H1 (cell line): ENCODE results near the gene PRPF38A. TPM values are rescaled to one million over a fixed set of nuclear protein-coding genes. Genes with fewer than 3 reads are reported as not detected.

Experiments
- ASH2L ChIP-seq: fragments of 200-600, 300-600 bp; sonication (generic); IDR thresholded peaks from one replicate; pipeline ENCODE4 v1.7.1; 2017; ENCODE audit warnings: low read length
- CBX5 ChIP-seq: fragments of 300-800, 300-1000 bp; sonication (generic); IDR thresholded peaks from 2 replicates; pipeline ENCODE4 v1.7.1; 2016; ENCODE audit warnings: antibody characterized with exemption, low read length, low read depth
- CEBPB ChIP-seq: IDR thresholded peaks from 2 replicates; pipeline ENCODE4 v1.6.1; 2012; ENCODE audit warnings: low read depth, low read length
- CREB1 ChIP-seq: IDR thresholded peaks from 2 replicates; pipeline ENCODE4 v1.6.1; 2012; ENCODE audit warnings: inconsistent platforms
- CTBP2 ChIP-seq: IDR thresholded peaks from 2 replicates; pipeline ENCODE4 v1.7.0; 2011; ENCODE audit warnings: borderline replicate concordance, mild to moderate bottlenecking, moderate library complexity, mixed read lengths, low read length; ENCODE audit not compliant: insufficient read depth, insufficient read length
- POLR2AphosphoS5 ChIP-seq: IDR thresholded peaks from 2 replicates; pipeline ENCODE4 v1.6.1; 2011; ENCODE audit warnings: low read depth, low read length
- SAP30 ChIP-seq: fragments of 300-600 bp; sonication (generic); IDR thresholded peaks from 2 replicates; pipeline ENCODE4 v1.7.1; 2012; ENCODE audit warnings: low read length, moderate library complexity, mild to moderate bottlenecking, inconsistent platforms; ENCODE audit not compliant: insufficient read depth, insufficient replicate concordance
- SIRT6 ChIP-seq: IDR thresholded peaks from one replicate; pipeline ENCODE4 v1.7.1; 2012; ENCODE audit warnings: low read length, inconsistent platforms
- SIX5 ChIP-seq: IDR thresholded peaks from 2 replicates; pipeline ENCODE4 v1.6.1; 2011; ENCODE audit warnings: mild to moderate bottlenecking, low read depth, low read length
- SP2 ChIP-seq: IDR thresholded peaks from 2 replicates; pipeline ENCODE4 v1.6.1; 2012; ENCODE audit warnings: mild to moderate bottlenecking, low read length, inconsistent platforms
- SP4 ChIP-seq: IDR thresholded peaks from 2 replicates; pipeline ENCODE4 v1.6.1; 2012; ENCODE audit warnings: low read length, inconsistent platforms
- SUZ12 ChIP-seq: fragments of 200-600 bp; sonication (generic); IDR thresholded peaks from 2 replicates; pipeline ENCODE4 v1.6.1; 2012; ENCODE audit warnings: mild to moderate bottlenecking, inconsistent platforms, low read length, moderate library complexity, mixed read lengths
- polyA plus RNA-seq, 7 experiments: library from polyadenylated mRNA; depleted of rRNA in 3 of 7; stranded (reverse) in 5 of 7; unstranded in 2 of 7; fragments of >200 nt in 5 of 7; fragments of 200-250 nt in 2 of 7; gene quantifications; 1 replicate in 5 of 7; 2 replicates in 1 of 7; 4 replicates in 1 of 7; pipeline versions ENCODE4 v1.2.1 to v1.2.3, GENCODE V29; 2011 to 2013; ENCODE audit warnings: missing spikeins in 2 of 7, mixed read lengths in 2 of 7
- total RNA-seq: library from RNA; stranded (reverse); fragmentation: NEBNext Ultra II Directional; extraction: Animal tissue kit (Norgen Biotek cat#: 25700); gene quantifications from 2 replicates; pipeline ENCODE4 v1.2.1, GENCODE V29; 2021
- TF ChIP-seq, protein P1 (sequence below): fragments of 300-600 bp; sonication (generic); IDR thresholded peaks from 2 replicates; pipeline ENCODE4 v1.7.1; 2012; ENCODE audit warnings: low read length, moderate library complexity, mild to moderate bottlenecking, inconsistent platforms; ENCODE audit not compliant: insufficient replicate concordance
- TF ChIP-seq, protein P2 (sequence below): IDR thresholded peaks from 2 replicates; pipeline ENCODE4 v1.6.1; 2012; ENCODE audit warnings: inconsistent platforms

PRPF38A gene
- total and polyA plus RNA-seq, 2 of the 8 experiments (the other 6 are each of a cell fraction or from before 2014, with no cell fraction given): 25.6 to 76.2 TPM

DNA sequence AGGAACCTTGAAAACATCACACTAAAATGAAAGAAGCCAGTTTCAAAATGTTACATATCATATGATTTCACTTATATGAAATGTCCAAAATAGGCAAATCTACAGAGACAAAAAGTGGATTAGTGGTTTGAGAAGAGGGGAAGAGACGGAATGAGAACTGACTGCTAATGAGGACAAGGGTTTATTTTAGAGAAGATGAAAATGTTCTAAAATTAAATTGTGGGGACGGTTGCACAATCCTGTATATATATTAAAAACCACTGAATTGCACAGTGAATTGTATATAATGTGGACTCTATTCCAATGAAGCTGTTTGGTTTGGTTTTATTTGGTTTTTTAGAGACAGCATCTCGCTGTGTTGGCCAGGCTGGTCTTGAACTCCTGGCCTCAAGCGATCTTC, 35.6 kb downstream of the PRPF38A start (continued):
- TF ChIP-seq, protein P1, sequence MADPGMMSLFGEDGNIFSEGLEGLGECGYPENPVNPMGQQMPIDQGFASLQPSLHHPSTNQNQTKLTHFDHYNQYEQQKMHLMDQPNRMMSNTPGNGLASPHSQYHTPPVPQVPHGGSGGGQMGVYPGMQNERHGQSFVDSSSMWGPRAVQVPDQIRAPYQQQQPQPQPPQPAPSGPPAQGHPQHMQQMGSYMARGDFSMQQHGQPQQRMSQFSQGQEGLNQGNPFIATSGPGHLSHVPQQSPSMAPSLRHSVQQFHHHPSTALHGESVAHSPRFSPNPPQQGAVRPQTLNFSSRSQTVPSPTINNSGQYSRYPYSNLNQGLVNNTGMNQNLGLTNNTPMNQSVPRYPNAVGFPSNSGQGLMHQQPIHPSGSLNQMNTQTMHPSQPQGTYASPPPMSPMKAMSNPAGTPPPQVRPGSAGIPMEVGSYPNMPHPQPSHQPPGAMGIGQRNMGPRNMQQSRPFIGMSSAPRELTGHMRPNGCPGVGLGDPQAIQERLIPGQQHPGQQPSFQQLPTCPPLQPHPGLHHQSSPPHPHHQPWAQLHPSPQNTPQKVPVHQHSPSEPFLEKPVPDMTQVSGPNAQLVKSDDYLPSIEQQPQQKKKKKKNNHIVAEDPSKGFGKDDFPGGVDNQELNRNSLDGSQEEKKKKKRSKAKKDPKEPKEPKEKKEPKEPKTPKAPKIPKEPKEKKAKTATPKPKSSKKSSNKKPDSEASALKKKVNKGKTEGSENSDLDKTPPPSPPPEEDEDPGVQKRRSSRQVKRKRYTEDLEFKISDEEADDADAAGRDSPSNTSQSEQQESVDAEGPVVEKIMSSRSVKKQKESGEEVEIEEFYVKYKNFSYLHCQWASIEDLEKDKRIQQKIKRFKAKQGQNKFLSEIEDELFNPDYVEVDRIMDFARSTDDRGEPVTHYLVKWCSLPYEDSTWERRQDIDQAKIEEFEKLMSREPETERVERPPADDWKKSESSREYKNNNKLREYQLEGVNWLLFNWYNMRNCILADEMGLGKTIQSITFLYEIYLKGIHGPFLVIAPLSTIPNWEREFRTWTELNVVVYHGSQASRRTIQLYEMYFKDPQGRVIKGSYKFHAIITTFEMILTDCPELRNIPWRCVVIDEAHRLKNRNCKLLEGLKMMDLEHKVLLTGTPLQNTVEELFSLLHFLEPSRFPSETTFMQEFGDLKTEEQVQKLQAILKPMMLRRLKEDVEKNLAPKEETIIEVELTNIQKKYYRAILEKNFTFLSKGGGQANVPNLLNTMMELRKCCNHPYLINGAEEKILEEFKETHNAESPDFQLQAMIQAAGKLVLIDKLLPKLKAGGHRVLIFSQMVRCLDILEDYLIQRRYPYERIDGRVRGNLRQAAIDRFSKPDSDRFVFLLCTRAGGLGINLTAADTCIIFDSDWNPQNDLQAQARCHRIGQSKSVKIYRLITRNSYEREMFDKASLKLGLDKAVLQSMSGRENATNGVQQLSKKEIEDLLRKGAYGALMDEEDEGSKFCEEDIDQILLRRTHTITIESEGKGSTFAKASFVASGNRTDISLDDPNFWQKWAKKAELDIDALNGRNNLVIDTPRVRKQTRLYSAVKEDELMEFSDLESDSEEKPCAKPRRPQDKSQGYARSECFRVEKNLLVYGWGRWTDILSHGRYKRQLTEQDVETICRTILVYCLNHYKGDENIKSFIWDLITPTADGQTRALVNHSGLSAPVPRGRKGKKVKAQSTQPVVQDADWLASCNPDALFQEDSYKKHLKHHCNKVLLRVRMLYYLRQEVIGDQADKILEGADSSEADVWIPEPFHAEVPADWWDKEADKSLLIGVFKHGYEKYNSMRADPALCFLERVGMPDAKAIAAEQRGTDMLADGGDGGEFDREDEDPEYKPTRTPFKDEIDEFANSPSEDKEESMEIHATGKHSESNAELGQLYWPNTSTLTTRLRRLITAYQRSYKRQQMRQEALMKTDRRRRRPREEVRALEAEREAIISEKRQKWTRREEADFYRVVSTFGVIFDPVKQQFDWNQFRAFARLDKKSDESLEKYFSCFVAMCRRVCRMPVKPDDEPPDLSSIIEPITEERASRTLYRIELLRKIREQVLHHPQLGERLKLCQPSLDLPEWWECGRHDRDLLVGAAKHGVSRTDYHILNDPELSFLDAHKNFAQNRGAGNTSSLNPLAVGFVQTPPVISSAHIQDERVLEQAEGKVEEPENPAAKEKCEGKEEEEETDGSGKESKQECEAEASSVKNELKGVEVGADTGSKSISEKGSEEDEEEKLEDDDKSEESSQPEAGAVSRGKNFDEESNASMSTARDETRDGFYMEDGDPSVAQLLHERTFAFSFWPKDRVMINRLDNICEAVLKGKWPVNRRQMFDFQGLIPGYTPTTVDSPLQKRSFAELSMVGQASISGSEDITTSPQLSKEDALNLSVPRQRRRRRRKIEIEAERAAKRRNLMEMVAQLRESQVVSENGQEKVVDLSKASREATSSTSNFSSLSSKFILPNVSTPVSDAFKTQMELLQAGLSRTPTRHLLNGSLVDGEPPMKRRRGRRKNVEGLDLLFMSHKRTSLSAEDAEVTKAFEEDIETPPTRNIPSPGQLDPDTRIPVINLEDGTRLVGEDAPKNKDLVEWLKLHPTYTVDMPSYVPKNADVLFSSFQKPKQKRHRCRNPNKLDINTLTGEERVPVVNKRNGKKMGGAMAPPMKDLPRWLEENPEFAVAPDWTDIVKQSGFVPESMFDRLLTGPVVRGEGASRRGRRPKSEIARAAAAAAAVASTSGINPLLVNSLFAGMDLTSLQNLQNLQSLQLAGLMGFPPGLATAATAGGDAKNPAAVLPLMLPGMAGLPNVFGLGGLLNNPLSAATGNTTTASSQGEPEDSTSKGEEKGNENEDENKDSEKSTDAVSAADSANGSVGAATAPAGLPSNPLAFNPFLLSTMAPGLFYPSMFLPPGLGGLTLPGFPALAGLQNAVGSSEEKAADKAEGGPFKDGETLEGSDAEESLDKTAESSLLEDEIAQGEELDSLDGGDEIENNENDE: no peak
- TF ChIP-seq CEBPB: no peak
- TF ChIP-seq SIRT6: no peak
- TF ChIP-seq, protein P2, sequence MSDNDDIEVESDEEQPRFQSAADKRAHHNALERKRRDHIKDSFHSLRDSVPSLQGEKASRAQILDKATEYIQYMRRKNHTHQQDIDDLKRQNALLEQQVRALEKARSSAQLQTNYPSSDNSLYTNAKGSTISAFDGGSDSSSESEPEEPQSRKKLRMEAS: no peak
- TF ChIP-seq POLR2AphosphoS5: no peak
- TF ChIP-seq CREB1: no peak
- TF ChIP-seq SUZ12: no peak
- no peak for TF ChIP-seq SIX5
- TF ChIP-seq ASH2L: no peak
- no peak for TF ChIP-seq SP4
- no peak for TF ChIP-seq CTBP2
- TF ChIP-seq SAP30: no peak
- TF ChIP-seq CBX5: no peak
- no peak for TF ChIP-seq SP2
